GM12892 (cell line): ENCODE measurements around the gene ATXN1.

Source experiments
- POLR2A ChIP-seq: IDR thresholded peaks from 2 replicates; pipeline ENCODE4 v1.6.1; 2011; ENCODE audit warnings: low read depth, low read length, control low read depth
- POLR2AphosphoS5 ChIP-seq: IDR thresholded peaks from 2 replicates; pipeline ENCODE4 v1.6.1; 2011; ENCODE audit warnings: low read depth, low read length, control low read depth
- TAF1 ChIP-seq: IDR thresholded peaks from 2 replicates; pipeline ENCODE4 v1.6.1; 2011; ENCODE audit warnings: low read depth, mild to moderate bottlenecking, control low read depth, low read length, borderline replicate concordance

DNA sequence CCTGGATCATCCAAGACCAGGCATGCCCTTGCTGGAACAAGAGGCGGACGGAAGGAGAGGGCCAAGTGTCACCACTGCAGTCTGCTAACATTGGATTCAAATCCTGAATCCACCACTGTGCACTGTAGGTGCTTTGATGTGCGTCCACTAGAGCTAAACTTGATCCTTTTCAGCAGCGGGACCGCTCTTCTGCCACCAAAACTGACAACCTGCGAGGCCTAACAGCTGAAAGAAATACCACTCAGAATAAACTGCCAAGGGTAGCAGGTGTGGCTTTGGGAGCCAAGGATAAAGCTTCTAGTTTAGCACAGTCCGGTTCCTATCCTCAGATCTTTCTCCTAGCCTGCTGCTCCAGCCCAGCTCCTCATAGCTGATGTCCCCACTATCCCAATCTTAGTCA, 108.0 kb downstream of the ATXN1 start:
- TF ChIP-seq POLR2AphosphoS5 (no peak), POLR2A (no peak), TAF1 (no peak)
